G401 (cell line): Measurements from ENCODE around the gene NDC80. TPM values are rescaled to one million over a fixed set of nuclear protein-coding genes. Genes with fewer than 3 reads are reported as not detected.
A peak's percentile ranks its signal among the peaks of the same experiment; 100 is the strongest.

Experiments
- DNase-seq: peaks from one replicate; pipeline ENCODE4 v3.0.0-alpha.2; 2015; ENCODE audit warnings: low spot score
- in situ Hi-C: cut with HindIII; loops from 2 replicates; pipeline ENCODE4 v1.10.0; 2016; ENCODE audit warnings: low sequenced_read_pairs, mixed read lengths
- total RNA-seq: library from RNA; depleted of rRNA; stranded (reverse); fragments of >200 nt; shearing (Covaris generic); gene quantifications from 2 replicates; pipeline ENCODE4 v1.2.3, GENCODE V29; 2014

The NDC80 gene
- total RNA-seq, 1 experiment from 2014 or later: 46.7 TPM

- in situ Hi-C loops: no loop called here
- DNase-seq: no peak
These were observed 39.2 kb downstream of the NDC80 start for GRCh38 chr18:2610549-2610948.

GRCh38 chr18:2612996-2613395 lies 41.6 kb downstream of the NDC80 start:
- no peak for DNase-seq
- in situ Hi-C loops: no loop called here

GRCh38 chr18:2617401-2617998 lies 46.1 kb downstream of the NDC80 start:
- in situ Hi-C loops: no loop called here

GRCh38 chr18:2618009-2618408 lies 46.7 kb downstream of the NDC80 start:
- in situ Hi-C loops: no loop called here
- DNase-seq: no peak

More at GRCh38 chr18:2617401-2617998, 46.1 kb downstream of the NDC80 start:
- DNase-seq: no peak

- DNase-seq: no peak
- in situ Hi-C loops: no loop called here
These were observed 53.9 kb downstream of the NDC80 start for GRCh38 chr18:2625217-2625616.

- in situ Hi-C loops: no loop called here
These were observed 56.5 kb downstream of the NDC80 start for GRCh38 chr18:2627821-2628276.

GRCh38 chr18:2629003-2629402 lies 57.6 kb downstream of the NDC80 start:
- in situ Hi-C loops: no loop called here

More at GRCh38 chr18:2627821-2628276, 56.5 kb downstream of the NDC80 start:
- no peak for DNase-seq

GRCh38 chr18:2635586-2635985 lies 64.2 kb downstream of the NDC80 start:
- DNase-seq: no peak
- in situ Hi-C loops: no loop called here

More at GRCh38 chr18:2629003-2629402, 57.6 kb downstream of the NDC80 start:
- no peak for DNase-seq

GRCh38 chr18:2636126-2636631 lies 64.8 kb downstream of the NDC80 start:
- no peak for DNase-seq
- in situ Hi-C loops: no loop called here

- no peak for DNase-seq
- in situ Hi-C loops: no loop called here
These were observed 70.3 kb downstream of the NDC80 start for GRCh38 chr18:2641638-2642037.

- DNase-seq: no peak
- in situ Hi-C loops: no loop called here
These were observed 71.4 kb downstream of the NDC80 start for GRCh38 chr18:2642771-2643170.

- DNase-seq: no peak
- in situ Hi-C loops: no loop called here
These were observed 73.2 kb downstream of the NDC80 start for GRCh38 chr18:2644535-2644934.

- no peak for DNase-seq
- in situ Hi-C loops: no loop called here
These were observed 80.6 kb downstream of the NDC80 start for GRCh38 chr18:2651981-2652380.

- in situ Hi-C loops: no loop called here
- DNase-seq: peak; percentile 3
These were observed 82.1 kb downstream of the NDC80 start for GRCh38 chr18:2653467-2653866.

- in situ Hi-C loops: no loop called here
- peak; percentile 40 for DNase-seq
These were observed 83.0 kb downstream of the NDC80 start for GRCh38 chr18:2654169-2654927.

- DNase-seq: no peak
- in situ Hi-C loops: no loop called here
These were observed 83.5 kb downstream of the NDC80 start for GRCh38 chr18:2654928-2655177.

- DNase-seq: peak; percentile 84
- in situ Hi-C loops: no loop called here
These were observed 84.0 kb downstream of the NDC80 start, which contains the start of gene SMCHD1 for GRCh38 chr18:2655178-2655953. Gene SMCHD1, plus strand, starts transcription at chr18:2655726. Its CDS starts 350 bp downstream, at chr18:2656076.

GRCh38 chr18:2655954-2656236 lies 84.5 kb downstream of the NDC80 start:
- in situ Hi-C loops: no loop called here
- DNase-seq: no peak

GRCh38 chr18:2656237-2656980 lies 85.1 kb downstream of the NDC80 start:
- in situ Hi-C loops: no loop called here
- DNase-seq: peak; percentile 8
